Activated CD8-positive, alpha-beta T cell treated with anti-CD3 and anti-CD28 coated beads for 36 hours (primary cell): ENCODE data around the gene LCP2. TPM values are rescaled to one million over a fixed set of nuclear protein-coding genes. Genes with fewer than 3 reads are reported as not detected.

Experiments used
- ATAC-seq: fragments of 200-7000 bp; cut with Tn5 transposase; one replicate; pipeline ENCODE4 v1.10.0; 2021; ENCODE audit warnings: mild to moderate bottlenecking, moderate library complexity
- CTCF ChIA-PET: fragments of 350-600 bp; sonication (Branson Sonifier 250); formaldehyde crosslinking; loops from one replicate; lab custom pipeline; 2021; ENCODE audit warnings: antibody characterized with exemption; lab: Charles Lee
- POLR2A ChIA-PET: fragments of 350-600 bp; sonication (Branson Sonifier 250); formaldehyde crosslinking; loops from one replicate; lab custom pipeline; 2021; ENCODE audit warnings: antibody characterized with exemption; lab: Charles Lee
- DNase-seq: peaks from one replicate; pipeline ENCODE4 v3.0.0-alpha.2; 2020
- H3K27ac Mint-ChIP-seq: one replicate; pipeline ENCODE4 v1.8.0; 2021; ENCODE audit warnings: mild to moderate bottlenecking, mixed read lengths
- H3K27me3 Mint-ChIP-seq: one replicate; pipeline ENCODE4 v1.8.0; 2021; ENCODE audit warnings: mixed read lengths
- H3K36me3 Mint-ChIP-seq: one replicate; pipeline ENCODE4 v1.8.0; 2021; ENCODE audit warnings: low read depth, mixed read lengths
- H3K4me1 Mint-ChIP-seq: one replicate; pipeline ENCODE4 v1.8.0; 2021; ENCODE audit warnings: low read depth, mixed read lengths
- H3K4me3 Mint-ChIP-seq: one replicate; pipeline ENCODE4 v1.8.0; 2021; ENCODE audit warnings: mild to moderate bottlenecking, moderate library complexity, mixed read lengths
- H3K9me3 Mint-ChIP-seq: one replicate; pipeline ENCODE4 v1.8.0; 2021; ENCODE audit warnings: mixed read lengths
- intact Hi-C: fragments of 100-400 bp; cut with micrococcal nuclease; formaldehyde crosslinking; loops from one replicate; pipeline ENCODE4 v1.10.0; 2022
- total RNA-seq, 2 experiments: library from RNA; stranded (reverse); gene quantifications; one replicate each; pipeline ENCODE4 v1.2.3, GENCODE V29; 2021
- TF ChIP-seq, protein P1 (sequence below): fragments of 200-600 bp; IDR thresholded peaks from one replicate; pipeline ENCODE4 v1.8.0; 2022; ENCODE audit warnings: antibody characterized with exemption, mild to moderate bottlenecking

Gene LCP2
- total RNA-seq, 2 experiments from 2014 or later, result 243 to 259 TPM

GRCh38 chr5:170223906-170224305 is 73.7 kb downstream of the LCP2 start:
- peaks cover 5% of the 10 kb centered on the region for H3K4me1 Mint-ChIP-seq
- DNase-seq, result no peak
- CTCF ChIA-PET, result interaction anchor here (0.6 to 12.9 kb wide), 10 partner anchors 15 to 211 kb away, joined by 3 to 228 read pairs (median 3); partner anchors contain the start of gene KCNMB1
- POLR2A ChIA-PET, result no interaction called here
- no peaks in the 10 kb centered on the region for H3K27me3 Mint-ChIP-seq
- ATAC-seq, result no peak
- intact Hi-C loops, result loop anchor here (10.0 kb wide), 1 partner anchor 411 kb away; no protein-coding TSS in a partner anchor
- no peak overlapping the region for H3K4me3 Mint-ChIP-seq
- TF ChIP-seq, protein P1, sequence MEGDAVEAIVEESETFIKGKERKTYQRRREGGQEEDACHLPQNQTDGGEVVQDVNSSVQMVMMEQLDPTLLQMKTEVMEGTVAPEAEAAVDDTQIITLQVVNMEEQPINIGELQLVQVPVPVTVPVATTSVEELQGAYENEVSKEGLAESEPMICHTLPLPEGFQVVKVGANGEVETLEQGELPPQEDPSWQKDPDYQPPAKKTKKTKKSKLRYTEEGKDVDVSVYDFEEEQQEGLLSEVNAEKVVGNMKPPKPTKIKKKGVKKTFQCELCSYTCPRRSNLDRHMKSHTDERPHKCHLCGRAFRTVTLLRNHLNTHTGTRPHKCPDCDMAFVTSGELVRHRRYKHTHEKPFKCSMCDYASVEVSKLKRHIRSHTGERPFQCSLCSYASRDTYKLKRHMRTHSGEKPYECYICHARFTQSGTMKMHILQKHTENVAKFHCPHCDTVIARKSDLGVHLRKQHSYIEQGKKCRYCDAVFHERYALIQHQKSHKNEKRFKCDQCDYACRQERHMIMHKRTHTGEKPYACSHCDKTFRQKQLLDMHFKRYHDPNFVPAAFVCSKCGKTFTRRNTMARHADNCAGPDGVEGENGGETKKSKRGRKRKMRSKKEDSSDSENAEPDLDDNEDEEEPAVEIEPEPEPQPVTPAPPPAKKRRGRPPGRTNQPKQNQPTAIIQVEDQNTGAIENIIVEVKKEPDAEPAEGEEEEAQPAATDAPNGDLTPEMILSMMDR, result no peak
- H3K36me3 Mint-ChIP-seq, result no peaks in the 10 kb centered on the region
- H3K9me3 Mint-ChIP-seq, result no peaks in the 10 kb centered on the region
- no peak overlapping the region for H3K27ac Mint-ChIP-seq

- ATAC-seq (no peak), DNase-seq (no peak)
- ChIA-PET POLR2A (no interaction called here), CTCF (interaction anchor here (0.6 to 12.9 kb wide), 9 partner anchors 15 to 212 kb away, joined by 3 to 228 read pairs (median 3); partner anchors contain the start of gene KCNMB1)
- H3K9me3 Mint-ChIP-seq, result no peaks in the 10 kb centered on the region
- H3K4me1 Mint-ChIP-seq, result peaks cover 5% of the 10 kb centered on the region
- TF ChIP-seq, protein P1, result no peak
- H3K36me3 Mint-ChIP-seq, result no peaks in the 10 kb centered on the region
- no peak overlapping the region for H3K4me3 Mint-ChIP-seq
- H3K27ac Mint-ChIP-seq, result no peak overlapping the region
- intact Hi-C loops, result loop anchor here (10.0 kb wide), 1 partner anchor 411 kb away; no protein-coding TSS in a partner anchor
- H3K27me3 Mint-ChIP-seq, result no peaks in the 10 kb centered on the region
Observed at GRCh38 chr5:170223360-170223759, 74.2 kb downstream of the LCP2 start.

DNA sequence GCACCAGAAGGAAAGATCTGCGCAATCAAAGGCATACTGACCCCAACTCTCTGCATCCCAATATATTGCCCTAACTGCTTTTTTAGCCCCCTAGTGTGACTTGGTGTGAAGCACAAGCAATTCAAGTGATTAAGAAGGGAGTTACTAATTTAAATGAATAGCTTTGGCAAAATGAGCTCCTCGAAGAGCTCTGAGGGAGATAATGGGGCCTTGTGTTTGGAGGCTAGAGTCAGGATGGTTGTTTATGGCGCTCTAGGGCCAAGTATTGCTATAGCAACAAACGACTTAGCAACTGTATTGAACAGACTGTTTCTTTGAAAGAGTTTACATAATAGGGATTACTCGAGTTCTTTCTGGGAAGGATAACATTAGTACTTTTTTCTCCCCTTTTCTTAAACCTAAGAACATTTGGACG is 76.2 kb downstream of the LCP2 start:
- ATAC-seq, result no peak
- intact Hi-C loops, result loop anchor here (10.0 kb wide), 1 partner anchor 413 kb away; no protein-coding TSS in a partner anchor

DNA sequence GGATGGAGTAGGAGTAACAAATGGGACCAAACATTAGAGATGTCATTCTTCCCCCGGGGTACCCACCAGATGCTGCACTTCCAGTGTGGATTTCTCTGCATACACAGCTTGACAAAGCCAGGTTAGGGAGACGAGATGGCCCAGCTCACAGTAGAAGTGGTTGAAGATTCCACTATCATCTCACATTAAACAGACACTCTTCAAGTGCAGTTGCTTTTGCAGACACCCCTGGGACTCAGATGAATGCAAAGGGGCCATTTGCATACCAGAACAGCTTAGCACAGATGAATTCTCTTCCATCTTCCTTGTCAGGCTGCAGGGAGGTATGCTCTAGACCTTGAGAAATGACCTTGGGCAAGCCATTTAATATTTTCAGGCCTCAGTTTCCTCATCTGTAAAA is 77.4 kb downstream of the LCP2 start:
- ATAC-seq (no peak), DNase-seq (no peak)
- Mint-ChIP-seq H3K4me3 (no peak overlapping the region), H3K4me1 (no peaks in the 10 kb centered on the region), H3K36me3 (no peaks in the 10 kb centered on the region), H3K27me3 (no peaks in the 10 kb centered on the region), H3K9me3 (no peaks in the 10 kb centered on the region), H3K27ac (no peak overlapping the region)
- TF ChIP-seq, protein P1, result no peak
- CTCF ChIA-PET, result interaction anchor here (1.0 to 12.9 kb wide), 9 partner anchors 22 to 413 kb away, joined by 3 to 228 read pairs (median 4); no protein-coding TSS in a partner anchor
- intact Hi-C loops, result loop anchor here (10.0 kb wide), 1 partner anchor 415 kb away; no protein-coding TSS in a partner anchor
- POLR2A ChIA-PET, result no interaction called here

More for the DNA sequence above, 76.2 kb downstream of the LCP2 start:
- Mint-ChIP-seq H3K4me1 (peaks cover 3% of the 10 kb centered on the region), H3K4me3 (no peak overlapping the region), H3K27ac (no peak overlapping the region), H3K27me3 (no peaks in the 10 kb centered on the region), H3K9me3 (no peaks in the 10 kb centered on the region), H3K36me3 (no peaks in the 10 kb centered on the region)
- TF ChIP-seq, protein P1, result no peak
- POLR2A ChIA-PET, result no interaction called here
- no peak for DNase-seq
- CTCF ChIA-PET, result interaction anchor here (0.6 to 12.9 kb wide), 7 partner anchors 23 to 200 kb away, joined by 3 to 228 read pairs (median 4); no protein-coding TSS in a partner anchor

DNA sequence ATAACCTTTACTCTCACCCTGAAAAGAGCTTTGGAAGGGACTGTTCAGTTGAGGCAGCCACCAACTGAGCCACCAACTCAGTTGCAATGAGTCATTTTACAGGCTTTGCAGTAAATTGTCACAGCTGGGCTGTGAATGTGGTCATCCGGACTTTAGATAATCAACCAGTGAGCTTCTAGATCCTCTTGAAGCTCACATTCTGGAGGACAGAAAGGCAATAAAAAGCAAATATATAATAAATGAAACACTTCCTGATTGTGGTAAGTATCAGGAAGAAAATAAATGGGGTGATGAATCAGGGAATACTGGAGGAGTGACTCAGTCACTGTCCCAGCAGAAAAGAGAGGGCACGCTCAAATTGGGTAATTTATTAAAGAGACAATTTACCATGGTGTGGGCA is 78.0 kb downstream of the LCP2 start:
- no peak overlapping the region for H3K27ac Mint-ChIP-seq
- DNase-seq (no peak), ATAC-seq (no peak)
- TF ChIP-seq, protein P1, result no peak
- CTCF ChIA-PET, result interaction anchor here (0.9 to 12.9 kb wide), 8 partner anchors 22 to 414 kb away, joined by 3 to 228 read pairs (median 3); no protein-coding TSS in a partner anchor
- no peak overlapping the region for H3K4me3 Mint-ChIP-seq
- intact Hi-C loops, result loop anchor here (10.0 kb wide), 1 partner anchor 415 kb away; no protein-coding TSS in a partner anchor
- H3K27me3 Mint-ChIP-seq, result no peaks in the 10 kb centered on the region
- no peaks in the 10 kb centered on the region for H3K36me3 Mint-ChIP-seq
- H3K4me1 Mint-ChIP-seq, result no peaks in the 10 kb centered on the region
- POLR2A ChIA-PET, result interaction anchor here (0.6 to 0.9 kb wide), 2 partner anchors 60 to 69 kb away, joined by 3 read pairs; no protein-coding TSS in a partner anchor
- no peaks in the 10 kb centered on the region for H3K9me3 Mint-ChIP-seq
